GM18909 (cell line): ENCODE data around the gene SLC18A2.
"Not testable (repeated sequence)": the region's sequence is repeated elsewhere in the genome, so short reads cannot be mapped to it uniquely, and the experiment has no call there.

Source experiments
- ATAC-seq: cut with Tn5 transposase; IDR thresholded peaks from one replicate; pipeline ENCODE4 v1.9.1; 2021; ENCODE audit warnings: mild to moderate bottlenecking; ENCODE audit not compliant: unreplicated experiment, poor library complexity

Gene SLC18A2

GRCh38 chr10:117303451-117303850, 62.5 kb downstream of the SLC18A2 start:
- ATAC-seq, result not testable (repeated sequence)

DNA sequence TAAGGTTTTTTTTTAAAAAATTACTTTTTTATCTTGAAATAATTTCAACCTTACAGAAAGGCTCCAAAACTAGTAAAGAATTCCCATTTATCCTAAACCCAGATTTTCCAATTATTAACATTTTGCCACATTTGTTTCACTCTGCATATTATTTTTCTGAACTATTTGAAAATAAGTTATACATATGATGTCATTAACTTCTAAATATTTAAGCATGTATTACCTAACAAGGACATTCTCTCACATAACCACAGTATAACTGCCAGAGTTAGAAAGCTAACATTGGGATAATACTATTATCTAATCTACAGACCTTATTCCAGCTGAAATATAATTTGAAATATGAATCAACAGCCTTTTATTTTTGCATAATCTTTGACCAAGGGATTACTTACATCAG, 65.8 kb downstream of the SLC18A2 start:
- no peak for ATAC-seq

DNA sequence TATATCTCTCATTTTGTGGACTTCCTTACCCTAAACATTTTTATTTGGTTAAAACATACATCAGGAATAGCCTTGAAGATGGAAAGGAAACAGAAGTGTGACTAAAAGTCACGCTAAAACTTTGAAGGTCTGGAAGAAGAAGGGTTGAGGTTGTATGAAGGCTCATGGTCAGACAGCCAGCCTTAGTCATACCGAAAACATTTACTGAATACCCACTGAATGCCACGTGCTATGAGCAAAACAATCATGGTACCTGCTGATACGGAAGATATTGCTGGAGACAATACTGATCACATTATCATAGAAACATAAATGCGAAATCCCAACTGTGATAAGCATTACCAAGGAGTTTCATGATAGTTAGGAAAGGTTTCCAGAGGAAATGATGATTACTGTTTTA, 70.3 kb downstream of the SLC18A2 start:
- ATAC-seq, result no peak

GRCh38 chr10:117312430-117312829, 71.5 kb downstream of the SLC18A2 start:
- no peak for ATAC-seq

GRCh38 chr10:117313641-117314040, 72.7 kb downstream of the SLC18A2 start:
- ATAC-seq, result no peak

DNA sequence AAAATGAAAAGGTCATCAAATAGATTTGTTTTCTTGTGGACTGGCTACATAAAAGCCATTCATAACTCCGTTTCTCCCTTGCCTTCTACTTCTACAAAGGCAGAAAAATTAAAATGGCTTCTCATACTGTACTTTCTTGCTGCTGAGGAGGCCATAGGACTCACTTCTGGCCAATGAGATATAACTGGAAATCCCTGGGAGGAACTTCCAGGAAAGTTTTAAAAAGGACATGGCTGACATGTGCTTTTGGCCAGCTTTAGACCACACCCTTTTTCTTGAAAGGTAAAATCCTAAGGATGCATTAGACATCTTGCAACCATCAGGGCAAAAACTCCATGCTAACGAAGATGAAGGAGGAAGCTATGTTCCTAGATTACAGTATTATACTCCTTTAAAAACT, 75.8 kb downstream of the SLC18A2 start:
- no peak for ATAC-seq

DNA sequence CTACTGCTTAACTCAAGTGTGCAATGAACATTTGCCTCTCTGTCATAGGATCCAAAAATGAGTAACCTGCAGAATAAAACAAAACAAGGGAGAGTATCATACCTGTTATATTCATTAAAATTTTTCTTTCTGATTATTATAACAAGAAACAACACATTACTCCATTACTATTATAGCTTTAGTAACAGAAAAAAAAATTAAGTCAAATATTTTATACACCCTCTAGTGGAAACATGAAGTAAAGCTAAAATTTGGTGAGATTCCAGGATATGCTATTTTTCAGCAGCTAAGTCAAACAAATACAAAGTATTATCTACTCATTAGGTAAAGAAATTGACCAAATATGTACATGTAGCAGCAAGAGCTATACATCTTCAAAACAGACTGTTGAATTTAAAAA, 78.0 kb downstream of the SLC18A2 start:
- ATAC-seq, result no peak

- no peak for ATAC-seq
Observed at GRCh38 chr10:117320050-117320665, 79.2 kb downstream of the SLC18A2 start.

DNA sequence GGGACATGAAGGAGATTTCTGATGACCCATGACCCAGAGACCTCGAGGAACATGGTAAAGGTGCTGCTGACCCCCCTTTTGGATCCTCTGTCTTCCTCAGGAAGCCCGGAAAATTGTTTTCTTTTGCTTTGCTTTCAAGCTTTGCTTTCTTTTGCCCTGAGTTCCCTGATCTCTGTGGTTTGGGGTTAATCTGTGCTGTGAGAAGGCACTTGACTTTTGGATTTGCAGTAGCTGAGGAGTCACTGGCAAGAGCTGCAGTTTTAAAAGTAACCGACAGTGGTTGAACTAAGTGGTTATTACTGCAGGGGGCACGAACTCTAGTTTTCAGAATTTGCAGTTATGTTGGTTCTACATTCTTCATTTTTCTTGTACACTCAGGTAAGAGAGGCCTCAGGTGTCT, 81.3 kb downstream of the SLC18A2 start:
- ATAC-seq, result no peak

DNA sequence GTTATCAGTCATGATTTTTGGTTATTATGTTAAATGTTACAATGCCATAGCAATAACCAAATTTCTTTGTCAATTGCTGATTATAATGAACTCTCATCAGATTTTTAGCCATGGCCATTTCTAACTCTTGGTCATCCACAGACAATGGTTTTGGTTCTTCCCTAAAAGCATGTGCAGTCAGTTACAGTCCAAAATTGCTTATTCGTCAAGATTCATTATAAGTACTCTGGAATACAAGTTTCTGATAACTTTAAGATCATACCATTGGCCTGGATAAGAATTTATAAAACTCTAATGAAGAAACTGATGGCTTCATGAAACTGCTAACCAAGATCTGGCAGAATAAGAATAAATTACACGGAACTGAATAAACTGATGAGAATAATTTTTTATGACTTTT, 83.5 kb downstream of the SLC18A2 start:
- no peak for ATAC-seq

- no peak for ATAC-seq
Observed at GRCh38 chr10:117327262-117327661, 86.3 kb downstream of the SLC18A2 start.
